GM23338 (cell line): ENCODE data around the gene TMEM25. TPM values are rescaled to one million over a fixed set of nuclear protein-coding genes. Genes with fewer than 3 reads are reported as not detected.
"Not testable (repeated sequence)": the region's sequence is repeated elsewhere in the genome, so short reads cannot be mapped to it uniquely, and the experiment has no call there.

ENCODE experiments used
- ATAC-seq: fragments of 200-7000 bp; cut with Tn5 transposase; 3 replicates; pipeline ENCODE4 v1.9.1; 2020
- DNase-seq: peaks from one replicate; pipeline ENCODE4 v3.0.0-alpha.2; 2015; ENCODE audit warnings: low spot score
- H2AFZ ChIP-seq: fragments of 200-600 bp; sonication (generic); 2 replicates; pipeline ENCODE4 v1.8.0; 2016; ENCODE audit warnings: antibody characterized with exemption, mild to moderate bottlenecking, moderate library complexity
- H3F3A ChIP-seq: fragments of 200-600 bp; sonication (generic); replicated peaks from 2 replicates; pipeline ENCODE4 v1.8.0; 2017; ENCODE audit warnings: antibody characterized with exemption, mixed run types, low read depth
- H3K27ac ChIP-seq: fragments of 200-600 bp; sonication (generic); 2 replicates; pipeline ENCODE4 v1.6.1; 2016; ENCODE audit warnings: low read depth
- H3K27me3 ChIP-seq: fragments of 200-600 bp; sonication (generic); 2 replicates; pipeline ENCODE4 v1.8.0; 2016; ENCODE audit warnings: mild to moderate bottlenecking, mixed run types, moderate library complexity; ENCODE audit not compliant: insufficient read depth
- H3K36me3 ChIP-seq: fragments of 200-600 bp; sonication (generic); 2 replicates; pipeline ENCODE4 v1.8.0; 2016; ENCODE audit warnings: mild to moderate bottlenecking; ENCODE audit not compliant: insufficient read depth
- H3K4me1 ChIP-seq: fragments of 200-600 bp; sonication (generic); 2 replicates; pipeline ENCODE4 v1.8.0; 2016; ENCODE audit warnings: mild to moderate bottlenecking, moderate library complexity; ENCODE audit not compliant: insufficient read depth
- H3K4me2 ChIP-seq: fragments of 200-600 bp; sonication (generic); 2 replicates; pipeline ENCODE4 v1.7.1; 2017; ENCODE audit warnings: mixed run types
- H3K4me3 ChIP-seq: fragments of 200-600 bp; sonication (generic); 2 replicates; pipeline ENCODE4 v1.6.1; 2016; ENCODE audit warnings: mixed run types
- H3K79me2 ChIP-seq: fragments of 200-600 bp; sonication (generic); replicated peaks from 2 replicates; pipeline ENCODE4 v1.8.0; 2017; ENCODE audit warnings: mild to moderate bottlenecking; ENCODE audit not compliant: insufficient read depth
- H3K9me2 ChIP-seq: fragments of 200-600 bp; sonication (generic); 2 replicates; pipeline ENCODE4 v1.8.0; 2017; ENCODE audit not compliant: insufficient read depth
- H4K20me1 ChIP-seq: fragments of 200-600 bp; sonication (generic); replicated peaks from 2 replicates; pipeline ENCODE4 v1.8.0; 2017; ENCODE audit warnings: mild to moderate bottlenecking; ENCODE audit not compliant: insufficient read depth
- H3K27ac Mint-ChIP-seq: 2 replicates; pipeline ENCODE4 v1.8.0; 2020; ENCODE audit warnings: inconsistent platforms, mild to moderate bottlenecking, moderate library complexity, mixed read lengths
- H3K27me3 Mint-ChIP-seq: 3 replicates; pipeline ENCODE4 v1.8.0; 2022; ENCODE audit warnings: low read depth, mild to moderate bottlenecking, moderate library complexity, mixed read lengths, inconsistent platforms; ENCODE audit not compliant: insufficient read depth, poor library complexity
- H3K36me3 Mint-ChIP-seq: 3 replicates; pipeline ENCODE4 v1.8.0; 2021; ENCODE audit warnings: low read depth, mild to moderate bottlenecking, inconsistent platforms, moderate library complexity, mixed read lengths
- H3K4me1 Mint-ChIP-seq: 3 replicates; pipeline ENCODE4 v1.8.0; 2020; ENCODE audit warnings: mild to moderate bottlenecking, inconsistent platforms, mixed read lengths
- H3K4me3 Mint-ChIP-seq: 3 replicates; pipeline ENCODE4 v1.8.0; 2021; ENCODE audit warnings: moderate library complexity, mild to moderate bottlenecking, inconsistent platforms, mixed read lengths
- H3K9me3 Mint-ChIP-seq: 3 replicates; pipeline ENCODE4 v1.8.0; 2020; ENCODE audit warnings: moderate library complexity, mild to moderate bottlenecking, inconsistent platforms, mixed read lengths
- CREB1 ChIP-seq: fragments of 250-450 bp; sonication (Bioruptor Pico); IDR thresholded peaks from 2 replicates; pipeline ENCODE4 v1.5.0; 2020; ENCODE audit warnings: low read depth, mild to moderate bottlenecking, moderate library complexity
- CTCF ChIP-seq, 2 experiments: fragments of 200-600 bp in 1 of 2; sonication (generic) in 1 of 2; conservative IDR thresholded peaks; 2 replicates each; pipeline versions ENCODE4 v1.5.1 to v1.6.1; 2016 to 2017; ENCODE audit warnings: antibody characterized with exemption in 2 of 2, low read depth in 2 of 2, mild to moderate bottlenecking in 2 of 2, moderate library complexity in 1 of 2
- EZH2 ChIP-seq: fragments of 200-600 bp; sonication (generic); IDR thresholded peaks from one replicate; pipeline ENCODE4 v1.8.0; 2017; ENCODE audit warnings: antibody characterized with exemption, mild to moderate bottlenecking, low read depth; ENCODE audit not compliant: unreplicated experiment
- JUNB ChIP-seq: IDR thresholded peaks from one replicate; pipeline ENCODE4 v1.6.1; 2016; ENCODE audit warnings: antibody characterized with exemption; ENCODE audit not compliant: unreplicated experiment
- NANOG ChIP-seq: IDR thresholded peaks from 2 replicates; pipeline ENCODE4 v1.6.1; 2016; ENCODE audit warnings: antibody characterized with exemption, borderline replicate concordance
- ZNF462 ChIP-seq: fragments of 250-450 bp; sonication (Bioruptor Pico); IDR thresholded peaks from 2 replicates; pipeline ENCODE4 v1.5.0; 2020; ENCODE audit warnings: mild to moderate bottlenecking, moderate library complexity
- polyA plus RNA-seq: library from polyadenylated mRNA; unstranded; fragments of >200 nt; fragmentation: Nextera tagmentation; extraction: Ambion mirVana; gene quantifications from 2 replicates; pipeline ENCODE4 v1.2.1, GENCODE V29; 2016
- total RNA-seq: library from RNA; depleted of rRNA; stranded (reverse); fragments of >200 nt; shearing (Covaris generic); gene quantifications from 2 replicates; pipeline ENCODE4 v1.2.3, GENCODE V29; 2014

TMEM25 gene
- total and polyA plus RNA-seq, 2 experiments from 2014 or later = 11.7 to 17.7 TPM

GRCh38 chr11:118570787-118571186 is 39.8 kb downstream of the TMEM25 start:
- H3K4me1 Mint-ChIP-seq = peaks cover 7% of the 10 kb centered on the region

GRCh38 chr11:118571701-118572060 is 40.7 kb downstream of the TMEM25 start:
- H3K27me3 ChIP-seq, H3K4me1 ChIP-seq, H3K27me3 Mint-ChIP-seq, H3F3A ChIP-seq, H3K36me3 Mint-ChIP-seq, H3K4me1 Mint-ChIP-seq, H3K9me2 ChIP-seq, H3K27ac Mint-ChIP-seq, H3K9me3 Mint-ChIP-seq, H3K36me3 ChIP-seq, H3K27ac ChIP-seq: not testable (repeated sequence)
- Histone ChIP-seq H3K4me3 (peak overlapping the region; percentile 98), H3K4me2 (peak overlapping the region; percentile 71), H4K20me1 (peaks cover 35% of the 10 kb centered on the region), H2AFZ (peak overlapping the region; percentile 90), H3K79me2 (peaks cover 43% of the 10 kb centered on the region)
- DNase-seq (peak; percentile 7), ATAC-seq (peak; percentile 20)
- H3K4me3 Mint-ChIP-seq = peak overlapping the region; percentile 91

More at GRCh38 chr11:118570787-118571186, 39.8 kb downstream of the TMEM25 start:
- TF ChIP-seq EZH2 = no peak
- no peaks in the 10 kb centered on the region for H3K27me3 ChIP-seq
- H3K9me3 Mint-ChIP-seq = no peaks in the 10 kb centered on the region
- H2AFZ ChIP-seq = no peak overlapping the region
- peaks cover 5% of the 10 kb centered on the region; the same call in 1 of the 2 replicates for H3F3A ChIP-seq
- H3K36me3 ChIP-seq = no peaks in the 10 kb centered on the region
- no peak for ATAC-seq
- H3K4me3 ChIP-seq = no peak overlapping the region
- H3K27me3 Mint-ChIP-seq = peaks cover 6% of the 10 kb centered on the region
- no peak for DNase-seq
- H3K79me2 ChIP-seq = peaks cover 34% of the 10 kb centered on the region
- H3K4me3 Mint-ChIP-seq = no peak overlapping the region
- peaks cover 26% of the 10 kb centered on the region for H4K20me1 ChIP-seq
- peaks cover 6% of the 10 kb centered on the region for H3K4me1 ChIP-seq
- H3K36me3 Mint-ChIP-seq = no peaks in the 10 kb centered on the region
- no peak overlapping the region for H3K27ac Mint-ChIP-seq
- no peaks in the 10 kb centered on the region for H3K9me2 ChIP-seq
- no peak overlapping the region for H3K4me2 ChIP-seq
- no peak overlapping the region for H3K27ac ChIP-seq

- Mint-ChIP-seq H3K27me3 (peaks cover 4% of the 10 kb centered on the region), H3K9me3 (no peaks in the 10 kb centered on the region), H3K36me3 (no peaks in the 10 kb centered on the region), H3K4me1 (peaks cover 7% of the 10 kb centered on the region; the same call in 2 of the 3 replicates), H3K27ac (peak within 1 kb of the TSS; percentile 39), H3K4me3 (peak within 1 kb of the TSS; percentile 91)
- Histone ChIP-seq H3K4me2 (peak within 1 kb of the TSS; percentile 99), H3K27me3 (no peaks in the 10 kb centered on the region), H3K4me3 (peak within 1 kb of the TSS; percentile 98), H3K27ac (peak within 1 kb of the TSS; percentile 93), H3K79me2 (peaks cover 50% of the 10 kb centered on the region), H3K36me3 (no peaks in the 10 kb centered on the region), H3F3A (peaks cover 2% of the 10 kb centered on the region; the same call in 1 of the 2 replicates), H4K20me1 (peaks cover 36% of the 10 kb centered on the region), H3K4me1 (peaks cover 6% of the 10 kb centered on the region), H2AFZ (peak within 1 kb of the TSS; percentile 90), H3K9me2 (no peaks in the 10 kb centered on the region)
- ATAC-seq (peak; percentile 91), DNase-seq (peak; percentile 94)
- no peak for TF ChIP-seq ZNF462
- 0 out of 4 replicates have a peak, but pooled peaks of 1 of the 2 experiments have one; percentile 11 for TF ChIP-seq CTCF (conservative IDR thresholded peaks at IDR 0.05; ENCODE audit: low read depth in 2 of 2)
- no peak for TF ChIP-seq EZH2
- no peak for TF ChIP-seq JUNB
- no peak for TF ChIP-seq NANOG
- TF ChIP-seq CREB1 (CRISPR knock-in tag) = peak; percentile 13; the same call in 1 of the 2 replicates
Measured at GRCh38 chr11:118572061-118572980, 41.3 kb downstream of the TMEM25 start, which contains the start of gene ARCN1. ARCN1 (plus strand) TSS chr11:118572409; CDS start chr11:118572548, 139 bp downstream.
